Nephron (organoid): ENCODE data around the gene TNK2.
"Not testable (repeated sequence)": the region's sequence is repeated elsewhere in the genome, so short reads cannot be mapped to it uniquely, and the experiment has no call there.

Source experiments
- H3K27ac Mint-ChIP-seq, 3 experiments: 2 replicates each; pipeline ENCODE4 v1.8.0; 2020; ENCODE audit warnings: mixed read lengths in 3 of 3, mild to moderate bottlenecking in 2 of 3, moderate library complexity in 1 of 3
- H3K27me3 Mint-ChIP-seq: 2 replicates; pipeline ENCODE4 v1.8.0; 2021; ENCODE audit warnings: low read depth, mild to moderate bottlenecking, moderate library complexity, mixed read lengths
- H3K36me3 Mint-ChIP-seq: 2 replicates; pipeline ENCODE4 v1.8.0; 2020; ENCODE audit warnings: low read depth, mixed read lengths
- H3K4me1 Mint-ChIP-seq: 2 replicates; pipeline ENCODE4 v1.8.0; 2020; ENCODE audit warnings: mixed read lengths
- H3K4me3 Mint-ChIP-seq, 3 experiments: 2 replicates each; pipeline ENCODE4 v1.8.0; 2020; ENCODE audit warnings: mild to moderate bottlenecking in 3 of 3, mixed read lengths in 3 of 3, moderate library complexity in 2 of 3
- H3K9me3 Mint-ChIP-seq: 2 replicates; pipeline ENCODE4 v1.8.0; 2020; ENCODE audit warnings: mixed read lengths
- CTCF ChIP-seq, 3 experiments: fragments of 200-600 bp; sonication (generic); IDR thresholded peaks; one replicate each; pipeline ENCODE4 v1.5.0; 2021; ENCODE audit warnings: antibody characterized with exemption in 3 of 3; ENCODE audit not compliant: unreplicated experiment in 3 of 3

TNK2 gene

GRCh38 chr3:195834675-195835583, 73.4 kb downstream of the TNK2 start:
- no peak for TF ChIP-seq CTCF (IDR thresholded peaks at IDR 0.05; ENCODE audit: unreplicated experiment in 3 of 3)
- Mint-ChIP-seq H3K27me3 (peaks cover 17% of the 10 kb centered on the region), H3K4me1 (peaks cover 6% of the 10 kb centered on the region), H3K27ac (no peak overlapping the region), H3K4me3 (no peak overlapping the region), H3K9me3 (no peaks in the 10 kb centered on the region), H3K36me3 (no peaks in the 10 kb centered on the region)

- no peaks in the 10 kb centered on the region for H3K36me3 Mint-ChIP-seq
- no peak overlapping the region for H3K4me3 Mint-ChIP-seq
- no peaks in the 10 kb centered on the region for H3K4me1 Mint-ChIP-seq
- H3K27ac Mint-ChIP-seq, result no peak overlapping the region
- peaks cover 3% of the 10 kb centered on the region for H3K27me3 Mint-ChIP-seq
- H3K9me3 Mint-ChIP-seq, result no peaks in the 10 kb centered on the region
- TF ChIP-seq CTCF (IDR thresholded peaks at IDR 0.05; ENCODE audit: unreplicated experiment in 3 of 3), result no peak
Observed at GRCh38 chr3:195829897-195830254, 78.5 kb downstream of the TNK2 start.

GRCh38 chr3:195828762-195829161, 79.6 kb downstream of the TNK2 start:
- Mint-ChIP-seq H3K4me3 (no peak overlapping the region), H3K9me3 (no peaks in the 10 kb centered on the region), H3K36me3 (no peaks in the 10 kb centered on the region), H3K4me1 (no peaks in the 10 kb centered on the region), H3K27ac (no peak overlapping the region), H3K27me3 (peaks cover 5% of the 10 kb centered on the region)
- TF ChIP-seq CTCF (IDR thresholded peaks at IDR 0.05; ENCODE audit: unreplicated experiment in 3 of 3), result no peak

- H3K9me3 Mint-ChIP-seq, result no peaks in the 10 kb centered on the region
- TF ChIP-seq CTCF (IDR thresholded peaks at IDR 0.05; ENCODE audit: unreplicated experiment in 3 of 3), result no peak
- H3K36me3 Mint-ChIP-seq, result no peaks in the 10 kb centered on the region
- H3K4me3 Mint-ChIP-seq, result no peak overlapping the region
- no peak overlapping the region for H3K27ac Mint-ChIP-seq
- H3K4me1 Mint-ChIP-seq, result no peaks in the 10 kb centered on the region
- H3K27me3 Mint-ChIP-seq, result peaks cover 11% of the 10 kb centered on the region
Observed at GRCh38 chr3:195825857-195826804, 82.2 kb downstream of the TNK2 start.

- Mint-ChIP-seq H3K27ac (no peak overlapping the region), H3K9me3 (no peaks in the 10 kb centered on the region), H3K27me3 (peaks cover 11% of the 10 kb centered on the region), H3K36me3 (no peaks in the 10 kb centered on the region), H3K4me1 (no peaks in the 10 kb centered on the region), H3K4me3 (no peak overlapping the region)
- no peak for TF ChIP-seq CTCF (IDR thresholded peaks at IDR 0.05; ENCODE audit: unreplicated experiment in 3 of 3)
Observed at GRCh38 chr3:195825191-195825588, 83.2 kb downstream of the TNK2 start.

- not testable (repeated sequence) for H3K36me3 Mint-ChIP-seq, H3K27ac Mint-ChIP-seq, H3K4me3 Mint-ChIP-seq, H3K9me3 Mint-ChIP-seq, H3K4me1 Mint-ChIP-seq
- H3K27me3 Mint-ChIP-seq, result peaks cover 15% of the 10 kb centered on the region
Observed at GRCh38 chr3:195824425-195825190, 83.7 kb downstream of the TNK2 start.
